Measurements from ENCODE around the gene CCDC78.

CCDC78 gene

GRCh38 chr16:677316-678190, 48.7 kb downstream of the CCDC78 start:
- no peak for DNase-seq

DNA sequence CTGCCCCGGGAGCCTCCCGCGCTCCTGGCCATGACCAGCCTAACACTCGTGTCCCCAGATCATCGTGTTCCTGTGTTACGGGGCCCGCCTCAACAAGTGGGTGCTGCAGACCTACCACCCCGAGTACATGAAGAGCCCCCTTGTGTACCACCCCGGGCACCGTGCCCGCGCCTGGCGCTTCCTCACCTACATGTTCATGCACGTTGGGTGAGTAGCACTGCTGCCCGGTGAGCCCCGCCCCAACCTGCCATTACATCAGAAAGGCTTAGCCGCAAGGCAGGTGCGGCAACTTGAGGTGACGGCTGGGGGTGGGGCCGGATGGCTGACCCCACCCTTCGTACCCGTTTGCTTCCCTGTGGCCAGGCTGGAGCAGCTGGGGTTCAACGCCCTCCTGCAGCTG, 49.3 kb downstream of the CCDC78 start:
- peak; percentile 89 for DNase-seq

DNA sequence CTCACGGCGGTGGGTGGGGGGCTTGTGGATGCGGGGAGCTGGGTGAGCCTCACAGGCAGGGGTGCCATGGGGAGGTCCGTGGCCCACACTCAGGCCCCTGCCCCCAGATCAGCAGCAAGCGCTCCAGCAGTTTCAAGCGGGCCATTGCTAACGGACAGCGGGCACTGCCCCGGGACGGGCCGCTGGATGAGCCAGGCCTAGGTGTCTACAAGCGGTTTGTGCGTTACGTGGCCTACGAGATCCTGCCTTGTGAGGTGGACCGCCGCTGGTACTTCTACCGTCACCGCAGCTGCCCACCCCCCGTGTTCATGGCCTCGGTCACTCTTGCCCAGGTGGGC, 49.7 kb downstream of the CCDC78 start:
- peak; percentile 47 for DNase-seq

DNA sequence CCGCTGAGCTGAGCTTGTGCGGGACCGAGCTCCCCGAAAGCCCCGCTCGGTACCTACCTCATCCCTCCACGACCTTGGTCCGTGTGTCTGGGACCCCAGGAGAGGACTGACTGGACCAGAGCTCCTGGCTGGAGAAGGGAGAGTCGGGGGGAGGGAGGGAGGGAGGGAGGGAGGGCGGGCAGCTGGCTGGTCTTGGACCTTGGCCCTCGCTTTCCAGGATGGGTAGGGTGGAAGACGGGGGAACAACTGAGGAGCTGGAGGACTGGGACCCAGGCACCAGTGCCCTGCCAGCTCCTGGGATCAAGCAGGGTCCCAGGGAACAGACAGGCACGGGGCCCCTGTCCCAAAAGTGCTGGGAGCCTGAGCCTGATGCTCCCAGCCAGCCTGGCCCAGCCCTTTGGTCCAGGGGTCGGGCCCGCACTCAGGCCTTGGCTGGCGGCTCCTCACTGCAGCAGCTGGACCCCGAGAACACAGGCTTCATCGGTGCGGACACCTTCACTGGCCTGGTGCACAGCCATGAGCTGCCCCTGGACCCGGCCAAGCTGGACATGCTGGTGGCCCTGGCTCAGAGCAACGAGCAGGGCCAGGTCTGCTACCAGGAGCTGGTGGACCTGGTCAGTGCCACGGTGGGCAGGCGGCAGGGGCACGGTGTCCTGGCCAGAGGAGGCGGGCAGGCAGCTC, 50.2 kb downstream of the CCDC78 start:
- no peak for DNase-seq

DNA sequence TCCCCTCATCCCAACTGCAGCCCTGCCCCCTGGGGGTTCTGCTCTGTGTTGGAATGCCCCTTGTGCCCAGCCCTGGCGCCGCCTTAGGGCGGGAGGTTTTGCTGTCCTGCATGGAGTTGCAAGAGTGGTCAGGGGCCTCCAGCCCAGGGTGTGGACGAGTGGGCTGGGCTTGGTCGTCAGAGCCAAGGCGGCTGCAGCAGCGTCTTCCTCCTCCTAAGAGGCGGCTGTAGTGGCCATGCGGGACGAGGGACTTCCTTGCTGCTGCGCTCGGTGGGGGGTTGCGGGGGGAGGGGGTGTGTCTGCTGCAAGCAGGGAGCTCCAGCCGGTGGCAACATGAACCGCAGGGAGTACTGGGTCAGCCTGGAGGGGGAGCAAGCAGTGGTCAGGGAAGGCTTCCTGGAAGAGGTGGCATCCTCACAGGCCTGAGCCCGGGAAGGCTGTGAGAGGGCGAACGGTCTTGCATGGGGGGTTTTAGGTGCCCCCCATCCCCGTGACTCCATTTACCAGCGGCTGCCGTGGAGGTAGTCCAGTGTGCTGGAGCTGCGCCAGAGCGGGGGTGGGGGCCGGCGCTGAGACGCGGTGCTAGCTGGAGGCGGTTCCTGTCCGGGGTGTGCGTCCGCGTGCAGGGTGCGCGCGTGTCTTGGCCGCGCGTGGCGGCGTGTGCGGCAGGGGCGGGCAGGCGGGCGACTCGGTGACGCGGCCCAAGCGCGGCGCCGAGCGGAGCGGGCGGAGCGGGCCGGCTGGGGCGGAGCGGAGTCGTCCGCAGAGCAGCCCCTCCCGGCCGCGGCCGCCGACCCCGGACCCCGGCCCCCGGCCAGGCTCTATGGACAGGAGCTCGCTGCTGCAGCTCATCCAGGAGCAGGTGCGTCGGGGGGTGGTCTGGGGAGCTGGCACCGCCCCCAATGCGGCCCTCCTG, 51.0 kb downstream of the CCDC78 start, which contains the start of gene RHBDL1:
TSS of gene RHBDL1 (plus strand) at position 704 of the 916 bp plus-strand sequence. CDS start at position 824, 120 bp downstream.
- DNase-seq: peak; percentile 43

DNA sequence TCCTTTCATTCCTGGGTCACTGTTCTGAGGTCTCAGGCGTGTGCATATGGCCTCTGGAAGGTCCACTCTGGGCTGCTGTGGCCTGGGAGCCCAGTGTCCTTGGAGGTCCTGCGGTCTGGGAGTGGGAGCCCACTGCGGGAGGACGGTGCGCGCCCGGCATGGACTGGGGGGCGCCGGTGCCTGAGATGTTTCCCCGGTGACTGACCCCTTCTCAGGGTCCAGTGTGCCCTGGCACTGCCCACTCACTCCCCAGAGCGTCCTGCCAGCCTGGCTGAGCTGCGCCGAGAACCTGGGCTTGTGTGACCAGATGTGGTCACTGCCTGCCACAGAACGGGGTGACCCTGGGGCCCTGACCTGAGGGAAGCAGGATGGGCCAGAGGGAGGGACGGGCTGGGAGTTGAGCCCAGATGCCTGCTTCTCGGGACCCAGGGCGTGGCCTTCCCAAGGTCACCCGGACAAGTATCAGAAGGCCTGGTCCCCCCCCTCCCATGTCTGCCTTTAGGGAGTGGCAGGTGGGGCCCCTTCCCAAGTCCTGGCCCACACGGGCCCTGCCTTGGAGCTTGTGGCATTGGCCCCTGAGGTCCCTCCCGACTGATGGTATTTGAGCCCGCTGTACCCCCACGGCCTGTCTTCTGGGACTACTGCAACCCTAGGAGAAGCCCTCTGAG, 51.9 kb downstream of the CCDC78 start:
- DNase-seq: no peak

DNA sequence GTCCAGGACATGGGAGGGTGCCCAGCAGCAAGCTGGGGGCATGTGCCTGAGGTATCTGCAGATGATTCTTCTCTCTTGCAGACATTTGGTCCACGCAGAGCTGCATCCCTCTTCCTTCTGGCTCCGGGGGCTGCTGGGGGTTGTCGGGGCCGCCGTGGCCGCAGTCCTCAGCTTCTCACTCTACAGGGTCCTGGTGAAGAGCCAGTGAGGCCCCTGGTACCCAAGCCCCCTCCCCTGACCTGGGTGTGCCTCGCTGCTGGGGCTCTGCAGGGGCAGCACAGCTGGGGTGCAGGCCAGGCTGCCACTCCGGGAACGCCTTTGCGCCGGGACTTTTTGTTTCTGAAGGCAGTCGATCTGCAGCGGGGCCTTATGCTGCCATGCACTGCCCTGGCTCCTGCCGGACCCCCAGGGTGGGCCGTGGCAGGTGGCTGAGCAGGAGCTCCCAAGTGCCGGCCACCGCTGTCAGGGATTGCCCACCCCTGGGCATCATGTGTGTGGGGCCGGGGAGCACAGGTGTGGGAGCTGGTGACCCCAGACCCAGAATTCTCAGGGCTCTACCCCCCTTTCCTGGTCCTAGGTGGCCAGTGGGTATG, 52.7 kb downstream of the CCDC78 start:
- DNase-seq: no peak

DNA sequence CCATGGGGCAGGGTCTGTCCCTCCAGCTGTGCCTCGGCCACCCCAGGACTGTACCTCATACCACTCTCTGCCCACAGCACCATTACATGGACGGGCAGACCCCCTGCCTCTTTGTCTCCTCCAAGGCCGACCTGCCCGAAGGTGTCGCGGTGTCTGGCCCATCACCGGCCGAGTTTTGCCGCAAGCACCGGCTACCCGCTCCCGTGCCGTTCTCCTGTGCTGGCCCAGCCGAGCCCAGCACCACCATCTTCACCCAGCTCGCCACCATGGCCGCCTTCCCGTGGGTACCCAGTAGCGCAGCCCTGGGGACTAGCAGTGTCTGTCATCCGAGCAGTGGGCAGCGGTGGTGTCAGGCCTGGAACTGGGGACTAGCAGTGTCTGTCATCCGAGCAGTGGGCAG, 53.4 kb downstream of the CCDC78 start:
- DNase-seq: no peak
